Left colon (tissue), 2 donors: ENCODE results near the gene LRRTM3. TPM values are rescaled to one million over a fixed set of nuclear protein-coding genes. Genes with fewer than 3 reads are reported as not detected.

Experiments used
- ATAC-seq: fragments of 200-7000 bp; cut with Tn5 transposase; one replicate; pipeline ENCODE4 v1.9.1; 2020; ENCODE audit warnings: mild to moderate bottlenecking, moderate library complexity
- DNase-seq, 2 donors: peaks; one replicate each; pipeline ENCODE4 v3.0.0-alpha.2; 2020
- intact Hi-C, 2 donors: fragments of 100-400 bp; cut with DNase I in 1 of 2; cut with micrococcal nuclease in 1 of 2; formaldehyde crosslinking; loops; one replicate each; pipeline versions ENCODE4 v1.11.2 to v1.14.0; 2022; cut with DNase I, micrococcal nuclease
- total RNA-seq, 2 donors: library from RNA; stranded (reverse); fragmentation: NEBNext Ultra II Directional; extraction: Animal tissue kit (Norgen Biotek cat#: 25700); gene quantifications; one replicate each; pipeline ENCODE4 v1.2.1, GENCODE V29; 2021
- donor health status: DM: no; HTN: no; CAD: no.
- donor health status: DM: yes; HTN: yes; CAD: no.

Gene LRRTM3
- total RNA-seq, 2 donors from 2014 or later: not detected

DNA sequence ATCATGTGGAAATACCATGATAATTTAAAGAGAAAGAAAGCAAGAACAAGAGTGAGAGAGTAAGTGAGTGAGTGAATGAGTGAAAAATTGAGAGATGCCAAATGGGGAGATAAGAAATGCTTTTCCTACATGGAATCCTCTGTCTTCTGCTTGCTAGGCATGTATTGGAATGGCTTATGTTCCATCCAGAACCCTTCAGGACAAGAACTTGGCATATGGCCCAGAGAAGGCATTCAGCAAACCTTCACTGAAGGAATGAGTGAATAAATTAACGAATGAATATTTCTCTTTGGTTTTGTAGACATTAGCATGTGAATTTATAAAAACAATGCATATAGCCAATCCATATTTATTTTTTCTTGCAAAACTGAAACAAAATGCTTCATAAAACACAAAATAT, 162.2 kb downstream of the LRRTM3 start:
- ATAC-seq (no peak), DNase-seq (no peak)
- intact Hi-C loops: no loop called here

- intact Hi-C loops: no loop called here
- no peak for DNase-seq
- no peak for ATAC-seq
Observed at GRCh38 chr10:67095531-67095930, 169.7 kb downstream of the LRRTM3 start.

GRCh38 chr10:67098461-67098860, 172.6 kb downstream of the LRRTM3 start:
- intact Hi-C loops: no loop called here
- DNase-seq: no peak
- no peak for ATAC-seq

DNA sequence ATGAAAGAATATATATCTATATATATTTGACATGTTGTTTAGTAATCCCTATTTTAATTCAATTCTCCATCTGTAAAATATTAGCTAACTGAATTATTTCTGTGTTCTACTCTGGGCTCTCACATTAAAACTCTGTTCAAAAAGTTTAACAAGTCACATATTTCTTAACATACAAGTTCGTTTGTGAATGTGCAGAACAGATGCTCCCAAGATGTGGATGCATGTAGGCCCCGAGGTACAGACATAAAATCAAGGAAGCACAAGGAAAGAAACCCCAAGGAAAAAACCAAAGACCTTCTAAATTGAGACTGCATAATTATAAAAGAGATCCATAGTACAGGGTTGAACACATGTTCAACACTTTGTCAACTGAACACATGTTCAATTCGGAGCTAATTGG, 175.1 kb downstream of the LRRTM3 start:
- intact Hi-C loops: no loop called here
- no peak for DNase-seq
- ATAC-seq: no peak

DNA sequence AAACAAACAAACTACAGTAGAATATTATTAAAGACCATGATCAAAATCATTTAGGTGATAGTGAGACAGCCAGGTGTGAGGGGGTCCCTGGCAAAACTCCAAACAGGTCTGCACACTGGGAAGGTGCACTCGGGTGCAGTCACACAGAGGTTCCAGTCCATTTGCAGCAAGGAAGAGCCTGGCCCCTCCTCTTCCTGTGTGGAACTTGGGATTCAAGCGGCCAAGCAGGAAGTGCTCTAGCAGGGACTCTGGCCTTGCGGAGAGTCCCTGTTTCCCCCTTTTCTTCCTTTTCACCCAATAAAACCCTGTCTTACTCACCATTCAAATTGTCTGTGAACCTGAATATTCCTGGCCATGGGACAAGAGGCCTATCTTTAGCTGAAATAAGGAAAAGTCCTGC, 181.8 kb downstream of the LRRTM3 start:
- ATAC-seq (no peak), DNase-seq (no peak)
- intact Hi-C loops: no loop called here

DNA sequence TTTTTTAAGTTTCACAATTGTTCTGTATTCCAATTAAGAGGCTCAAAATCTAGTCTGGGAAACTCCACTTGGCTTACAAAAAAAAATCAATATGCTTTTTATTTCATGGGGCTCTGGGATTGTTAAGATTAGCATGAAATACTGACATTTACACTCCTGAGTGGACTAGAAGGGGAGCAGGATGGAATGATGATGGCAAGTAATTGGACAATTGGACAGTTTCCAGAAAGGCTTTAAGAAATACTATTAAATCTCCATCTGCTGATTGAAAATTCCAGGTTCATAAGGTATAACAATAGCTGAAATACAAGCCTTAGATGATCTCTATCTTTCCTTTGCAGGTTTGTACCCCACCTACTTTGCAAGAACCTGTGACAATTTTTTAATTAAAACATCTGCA, 184.4 kb downstream of the LRRTM3 start:
- no peak for DNase-seq
- intact Hi-C loops: no loop called here
- ATAC-seq: no peak

- DNase-seq: no peak
- no peak for ATAC-seq
- intact Hi-C loops: no loop called here
Observed at GRCh38 chr10:67112765-67113164, 186.9 kb downstream of the LRRTM3 start.

- DNase-seq (no peak), ATAC-seq (no peak)
- intact Hi-C loops: no loop called here
Observed at GRCh38 chr10:67114945-67115344, 189.1 kb downstream of the LRRTM3 start.

GRCh38 chr10:67115972-67116371, 190.1 kb downstream of the LRRTM3 start:
- no peak for ATAC-seq
- intact Hi-C loops: no loop called here
- DNase-seq: no peak

- no peak for DNase-seq
- intact Hi-C loops: no loop called here
- no peak for ATAC-seq
Observed at GRCh38 chr10:67119651-67120050, 193.8 kb downstream of the LRRTM3 start.

GRCh38 chr10:67127441-67127840, 201.6 kb downstream of the LRRTM3 start:
- intact Hi-C loops: no loop called here
- no peak for DNase-seq

DNA sequence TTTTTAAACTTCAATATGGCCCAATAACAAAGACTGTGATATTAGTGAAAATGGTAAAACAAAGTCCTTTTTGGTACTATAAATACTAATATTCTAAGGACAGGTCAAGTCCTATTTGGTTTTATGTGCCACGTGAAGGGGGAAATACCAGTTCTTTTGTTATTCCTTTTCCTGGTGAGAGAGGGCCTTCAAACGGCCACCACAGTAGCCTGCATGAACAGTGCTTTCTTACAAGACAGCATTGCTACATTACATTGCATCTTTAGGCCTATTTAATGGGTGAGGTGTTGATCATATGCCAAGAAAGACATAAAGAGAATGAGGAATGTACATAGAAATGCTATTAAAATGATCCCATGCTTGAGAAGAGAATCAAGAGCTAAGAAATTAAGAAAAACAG, 214.8 kb downstream of the LRRTM3 start:
- no peak for ATAC-seq
- no peak for DNase-seq

More at GRCh38 chr10:67127441-67127840, 201.6 kb downstream of the LRRTM3 start:
- ATAC-seq: no peak

GRCh38 chr10:67141300-67141699, 215.5 kb downstream of the LRRTM3 start:
- ATAC-seq (no peak), DNase-seq (no peak)
- intact Hi-C loops: no loop called here

More for the DNA sequence above, 214.8 kb downstream of the LRRTM3 start:
- intact Hi-C loops: no loop called here

DNA sequence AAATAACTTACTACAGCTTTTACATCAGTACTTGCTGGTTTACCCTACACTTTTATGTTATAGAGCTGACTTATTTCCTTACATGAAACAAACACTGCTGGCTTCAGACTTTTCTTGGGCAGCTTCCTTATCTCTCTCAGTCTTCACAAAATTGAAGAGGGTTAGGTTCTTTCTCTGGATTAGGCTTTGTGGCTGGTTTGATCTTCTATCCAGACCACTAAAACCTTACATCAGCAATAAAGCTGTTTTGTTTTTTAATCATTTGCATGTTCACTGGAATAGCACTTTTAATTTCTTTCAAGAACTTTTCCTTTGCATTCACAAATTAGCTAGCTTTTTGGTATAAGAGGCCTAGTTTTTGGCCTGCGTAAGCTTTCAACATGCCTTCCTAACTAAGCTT, 218.7 kb downstream of the LRRTM3 start:
- DNase-seq (no peak), ATAC-seq (no peak)
- intact Hi-C loops: no loop called here
